ENCODE results near the gene SSTR3.

- TF ChIP-seq NFRKB (IDR thresholded peaks at IDR 0.05) (no peak), BHLHE40 (IDR thresholded peaks at IDR 0.05; ENCODE audit: borderline replicate concordance) (no peak), FOXA1 (IDR thresholded peaks at IDR 0.05) (no peak), FOXM1 (IDR thresholded peaks at IDR 0.05; ENCODE audit: borderline replicate concordance) (no peak), SP1 (IDR thresholded peaks at IDR 0.05) (no peak), HDGF (IDR thresholded peaks at IDR 0.05; ENCODE audit: borderline replicate concordance) (no peak), CTBP1 (IDR thresholded peaks at IDR 0.05; ENCODE audit: borderline replicate concordance) (no peak), SUZ12 (IDR thresholded peaks at IDR 0.05) (no peak), TARDBP (IDR thresholded peaks at IDR 0.05) (no peak), L3MBTL2 (conservative IDR thresholded peaks at IDR 0.05) (no peak), FOXK2 (IDR thresholded peaks at IDR 0.05) (no peak), LEF1 (IDR thresholded peaks at IDR 0.05; ENCODE audit: borderline replicate concordance) (no peak)
Observed at GRCh38 chr22:37188901-37189466, 23.3 kb downstream of the SSTR3 start.
